Testis (tissue), 3 donors: ENCODE measurements around the gene CDIPT. TPM values are rescaled to one million over a fixed set of nuclear protein-coding genes. Genes with fewer than 3 reads are reported as not detected.
"Not testable (repeated sequence)": the region's sequence is repeated elsewhere in the genome, so short reads cannot be mapped to it uniquely, and the experiment has no call there.

Source experiments
- DNase-seq: peaks from one replicate; pipeline ENCODE4 v3.0.0-alpha.2; 2019
- H3K27ac ChIP-seq, 2 donors: fragments of 200-600 bp; sonication (generic); one replicate each; pipeline ENCODE4 v1.5.1; 2019
- H3K27me3 ChIP-seq: fragments of 200-600 bp; sonication (generic); one replicate; pipeline ENCODE4 v1.5.1; 2019
- H3K36me3 ChIP-seq: fragments of 200-600 bp; sonication (generic); one replicate; pipeline ENCODE4 v1.5.1; 2017; ENCODE audit warnings: low read depth; ENCODE audit errors: missing control alignments
- H3K4me1 ChIP-seq: fragments of 200-600 bp; sonication (generic); one replicate; pipeline ENCODE4 v1.5.1; 2019
- H3K4me3 ChIP-seq, 2 donors: fragments of 200-600 bp; sonication (generic); one replicate each; pipeline ENCODE4 v1.5.1; 2017 to 2019
- H3K9me3 ChIP-seq: fragments of 200-600 bp; sonication (generic); one replicate; pipeline ENCODE4 v1.5.1; 2017
- POLR2A ChIP-seq: fragments of 450-650 bp; IDR thresholded peaks from one replicate; pipeline ENCODE4 v1.6.1; 2017; ENCODE audit warnings: antibody characterized with exemption, mild to moderate bottlenecking, moderate library complexity
- WGBS, 2 donors: methylation state at CpG; one replicate each; pipeline ENCODE4 v1.1.5; 2018; 5-methylcytosine and 5-hydroxymethylcytosine counted together
- intact Hi-C: fragments of 100-400 bp; cut with DNase I; formaldehyde crosslinking; loops from one replicate; pipeline ENCODE4 v1.15.1; 2023; ENCODE audit warnings: low total_unique reads
- polyA plus RNA-seq: library from polyadenylated mRNA; stranded (reverse); fragments of 350-450 nt; fragmentation: Illumina TruSeq; extraction: RNeasy Lipid Tissue Mini Kit (QIAGEN cat#74804); gene quantifications from one replicate; pipeline ENCODE4 v1.2.3, GENCODE V29; 2014; ENCODE audit warnings: low read depth, low replicate concordance; ENCODE audit not compliant: insufficient read depth
- total RNA-seq, 2 donors: library from RNA; depleted of rRNA; stranded (reverse); fragments of >200 nt; gene quantifications; one replicate each; pipeline ENCODE4 v1.2.3, GENCODE V29; 2016
- TF ChIP-seq, protein P1 (sequence below), 3 experiments: fragments of 450-650 bp in 2 of 3; fragments of 200-600 bp in 1 of 3; sonication (generic) in 1 of 3; IDR thresholded peaks; one replicate each; pipeline ENCODE4 v1.5.1; 2016 to 2019; ENCODE audit warnings: antibody characterized with exemption in 3 of 3, mild to moderate bottlenecking in 2 of 3, moderate library complexity in 1 of 3

CDIPT gene
- total and polyA plus RNA-seq, 3 donors from 2014 or later: 68.7 to 100 (median 90.3) TPM

DNA sequence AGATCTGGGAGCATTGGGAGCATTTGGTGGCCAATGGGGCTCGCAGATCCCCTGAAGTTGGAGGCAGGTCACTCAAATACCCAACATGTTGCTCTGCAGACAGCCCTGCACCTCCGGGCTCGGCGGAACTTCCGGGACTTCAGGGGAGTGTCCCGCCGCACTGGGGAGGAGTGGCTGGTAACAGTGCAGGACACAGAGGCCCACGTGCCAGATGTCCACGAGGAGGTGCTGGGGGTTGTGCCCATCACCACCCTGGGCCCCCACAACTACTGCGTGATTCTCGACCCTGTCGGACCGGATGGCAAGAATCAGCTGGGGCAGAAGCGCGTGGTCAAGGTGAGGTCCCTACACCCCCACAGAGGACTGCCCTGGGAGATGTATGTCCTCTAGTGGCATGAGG lies 26.4 kb downstream of the CDIPT start:
- Histone ChIP-seq H3K4me1 (peaks cover 13% of the 10 kb centered on the region), H3K4me3 (no peak overlapping the region), H3K27ac (no peak overlapping the region), H3K36me3 (no peaks in the 10 kb centered on the region), H3K9me3 (no peaks in the 10 kb centered on the region), H3K27me3 (no peaks in the 10 kb centered on the region)
- no peak for TF ChIP-seq POLR2A
- TF ChIP-seq, protein P1, sequence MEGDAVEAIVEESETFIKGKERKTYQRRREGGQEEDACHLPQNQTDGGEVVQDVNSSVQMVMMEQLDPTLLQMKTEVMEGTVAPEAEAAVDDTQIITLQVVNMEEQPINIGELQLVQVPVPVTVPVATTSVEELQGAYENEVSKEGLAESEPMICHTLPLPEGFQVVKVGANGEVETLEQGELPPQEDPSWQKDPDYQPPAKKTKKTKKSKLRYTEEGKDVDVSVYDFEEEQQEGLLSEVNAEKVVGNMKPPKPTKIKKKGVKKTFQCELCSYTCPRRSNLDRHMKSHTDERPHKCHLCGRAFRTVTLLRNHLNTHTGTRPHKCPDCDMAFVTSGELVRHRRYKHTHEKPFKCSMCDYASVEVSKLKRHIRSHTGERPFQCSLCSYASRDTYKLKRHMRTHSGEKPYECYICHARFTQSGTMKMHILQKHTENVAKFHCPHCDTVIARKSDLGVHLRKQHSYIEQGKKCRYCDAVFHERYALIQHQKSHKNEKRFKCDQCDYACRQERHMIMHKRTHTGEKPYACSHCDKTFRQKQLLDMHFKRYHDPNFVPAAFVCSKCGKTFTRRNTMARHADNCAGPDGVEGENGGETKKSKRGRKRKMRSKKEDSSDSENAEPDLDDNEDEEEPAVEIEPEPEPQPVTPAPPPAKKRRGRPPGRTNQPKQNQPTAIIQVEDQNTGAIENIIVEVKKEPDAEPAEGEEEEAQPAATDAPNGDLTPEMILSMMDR (IDR thresholded peaks at IDR 0.05): no peak
- no peak for DNase-seq
- whole genome bisulfite sequencing, 2 donors: 69 to 75% methylated on average over 14 to 15 of the region's 15 CpGs
- intact Hi-C loops: no loop called here

DNA sequence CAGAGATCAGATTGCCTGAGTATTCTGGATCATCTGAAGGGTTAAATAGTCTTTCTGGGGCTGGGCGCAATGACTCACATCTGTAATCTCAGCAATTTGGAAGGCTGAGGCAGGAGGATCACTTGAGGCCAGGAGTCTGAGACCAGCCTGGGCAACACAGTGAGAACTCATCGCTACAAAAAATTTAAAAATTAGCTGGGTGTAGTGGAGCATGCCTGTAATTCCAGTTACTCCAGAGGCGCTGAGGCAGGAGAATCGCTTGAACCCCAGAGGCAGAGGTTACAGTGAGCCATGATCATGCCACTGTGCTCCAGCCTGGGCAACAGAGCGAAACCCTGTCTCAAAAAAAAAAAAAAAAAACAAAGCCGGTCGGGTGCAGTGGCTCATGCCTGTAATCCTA lies 27.1 kb downstream of the CDIPT start:
- no peak for TF ChIP-seq POLR2A
- TF ChIP-seq, protein P1 (IDR thresholded peaks at IDR 0.05): no peak
- no peak overlapping the region for H3K27ac ChIP-seq
- no peaks in the 10 kb centered on the region for H3K27me3 ChIP-seq
- H3K4me3 ChIP-seq: no peak overlapping the region
- no peaks in the 10 kb centered on the region for H3K36me3 ChIP-seq
- H3K4me1 ChIP-seq: peaks cover 13% of the 10 kb centered on the region
- no peaks in the 10 kb centered on the region for H3K9me3 ChIP-seq
- intact Hi-C loops: no loop called here
- 88 to 90% methylated on average over 7 of the region's 7 CpGs for WGBS, 2 donors
- no peak for DNase-seq

DNA sequence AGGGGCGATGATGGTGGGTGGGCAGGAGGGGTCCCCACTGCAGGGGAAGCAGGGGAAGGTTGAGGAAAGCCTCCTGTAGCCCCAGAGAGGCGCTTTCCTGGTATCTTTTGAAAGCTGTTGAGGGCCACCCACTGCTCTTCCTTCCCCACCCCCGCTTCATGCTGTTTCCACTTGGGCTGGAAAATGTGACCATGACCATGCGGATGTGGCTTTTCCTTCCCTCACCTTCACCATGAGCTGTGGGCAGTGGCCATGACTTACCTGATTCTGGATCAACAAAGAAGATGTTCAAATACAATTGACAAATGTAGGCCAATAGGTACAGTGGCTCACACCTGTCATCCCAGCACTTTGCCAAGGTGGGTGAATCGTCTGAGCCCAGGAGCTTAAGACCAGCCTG lies 28.9 kb downstream of the CDIPT start:
- Histone ChIP-seq H3K27ac (no peak overlapping the region), H3K4me3 (no peak overlapping the region), H3K36me3 (no peaks in the 10 kb centered on the region), H3K27me3 (no peaks in the 10 kb centered on the region), H3K9me3 (no peaks in the 10 kb centered on the region), H3K4me1 (peaks cover 1% of the 10 kb centered on the region)
- intact Hi-C loops: no loop called here
- TF ChIP-seq, protein P1 (IDR thresholded peaks at IDR 0.05): no peak
- TF ChIP-seq POLR2A: no peak
- DNase-seq: no peak
- WGBS, 2 donors: 90 to 91% methylated on average over 5 of the region's 5 CpGs

DNA sequence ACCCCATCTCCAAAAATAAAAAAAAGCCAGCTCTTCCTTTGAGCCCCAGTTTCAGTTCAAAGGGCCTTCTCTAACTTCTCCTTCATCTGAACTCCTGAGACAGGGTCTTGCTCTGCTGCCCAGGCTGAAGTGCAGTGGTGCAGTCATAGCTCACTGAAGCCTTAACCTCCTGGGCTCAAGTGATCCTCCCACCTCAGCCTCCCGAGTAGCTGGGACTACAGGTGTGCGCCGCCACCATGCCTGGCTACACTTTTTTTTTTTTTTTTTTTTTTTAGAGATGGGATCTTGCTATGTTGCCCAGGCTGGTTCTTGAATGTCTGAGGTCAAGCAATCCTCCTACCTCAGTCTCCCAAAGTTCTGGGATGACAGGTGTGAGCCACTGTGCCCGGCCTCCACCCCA lies 29.8 kb downstream of the CDIPT start:
- H3K4me3 ChIP-seq, intact Hi-C loops, H3K36me3 ChIP-seq, DNase-seq, H3K9me3 ChIP-seq, H3K27me3 ChIP-seq, H3K4me1 ChIP-seq, H3K27ac ChIP-seq: not testable (repeated sequence)
- WGBS, 2 donors: 93% methylated on average over 4 of the region's 4 CpGs

- H3K27ac ChIP-seq: no peak overlapping the region
- H3K36me3 ChIP-seq: no peaks in the 10 kb centered on the region
- H3K4me3 ChIP-seq: no peak overlapping the region
- peaks cover 27% of the 10 kb centered on the region for H3K4me1 ChIP-seq
- no peaks in the 10 kb centered on the region for H3K9me3 ChIP-seq
- TF ChIP-seq, protein P1 (IDR thresholded peaks at IDR 0.05): no peak
- no peak for TF ChIP-seq POLR2A
- intact Hi-C loops: no loop called here
- no peaks in the 10 kb centered on the region for H3K27me3 ChIP-seq
- 82 to 88% methylated on average over 1 to 2 of the region's 2 CpGs for WGBS, 2 donors
- DNase-seq: no peak
These were observed 31.5 kb downstream of the CDIPT start for GRCh38 chr16:29831490-29831889.
